ENCODE data around the gene BORCS6.

BORCS6 gene

DNA sequence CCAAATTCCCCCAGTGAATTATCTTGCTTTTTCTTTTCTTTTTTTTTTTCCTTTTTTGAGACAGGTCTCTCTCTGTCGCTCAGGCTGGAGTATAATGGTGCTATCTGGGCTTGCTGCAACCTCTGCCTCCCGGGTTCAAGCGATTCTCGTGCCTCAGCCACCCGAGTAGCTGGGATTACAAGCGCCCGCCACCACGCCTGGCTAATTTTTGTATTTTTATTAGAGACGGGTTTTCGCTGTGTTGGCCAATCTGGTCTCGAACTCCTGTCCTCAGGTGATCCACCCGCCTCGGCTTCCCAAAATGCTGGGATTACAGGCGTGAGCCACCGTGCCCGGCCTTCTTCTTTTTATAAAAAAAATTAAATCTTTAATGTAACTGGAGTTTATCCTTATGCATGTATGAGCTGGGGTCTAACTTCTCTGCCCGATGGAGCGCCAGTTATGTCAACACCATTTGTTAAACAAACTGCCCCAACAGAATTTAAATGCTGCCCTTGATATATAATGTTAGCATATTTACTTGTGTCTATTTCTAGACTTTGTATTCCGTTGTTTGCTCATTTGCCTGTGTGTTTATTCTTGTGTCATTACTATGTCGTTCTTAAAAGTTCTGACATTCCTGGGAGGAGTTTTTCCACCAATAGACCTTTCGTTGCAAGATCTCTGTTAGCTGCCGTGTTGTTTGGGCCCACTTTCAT, 20.9 kb upstream of the BORCS6 start:
- ATAC-seq, result peak; percentile 39 to 42

DNA sequence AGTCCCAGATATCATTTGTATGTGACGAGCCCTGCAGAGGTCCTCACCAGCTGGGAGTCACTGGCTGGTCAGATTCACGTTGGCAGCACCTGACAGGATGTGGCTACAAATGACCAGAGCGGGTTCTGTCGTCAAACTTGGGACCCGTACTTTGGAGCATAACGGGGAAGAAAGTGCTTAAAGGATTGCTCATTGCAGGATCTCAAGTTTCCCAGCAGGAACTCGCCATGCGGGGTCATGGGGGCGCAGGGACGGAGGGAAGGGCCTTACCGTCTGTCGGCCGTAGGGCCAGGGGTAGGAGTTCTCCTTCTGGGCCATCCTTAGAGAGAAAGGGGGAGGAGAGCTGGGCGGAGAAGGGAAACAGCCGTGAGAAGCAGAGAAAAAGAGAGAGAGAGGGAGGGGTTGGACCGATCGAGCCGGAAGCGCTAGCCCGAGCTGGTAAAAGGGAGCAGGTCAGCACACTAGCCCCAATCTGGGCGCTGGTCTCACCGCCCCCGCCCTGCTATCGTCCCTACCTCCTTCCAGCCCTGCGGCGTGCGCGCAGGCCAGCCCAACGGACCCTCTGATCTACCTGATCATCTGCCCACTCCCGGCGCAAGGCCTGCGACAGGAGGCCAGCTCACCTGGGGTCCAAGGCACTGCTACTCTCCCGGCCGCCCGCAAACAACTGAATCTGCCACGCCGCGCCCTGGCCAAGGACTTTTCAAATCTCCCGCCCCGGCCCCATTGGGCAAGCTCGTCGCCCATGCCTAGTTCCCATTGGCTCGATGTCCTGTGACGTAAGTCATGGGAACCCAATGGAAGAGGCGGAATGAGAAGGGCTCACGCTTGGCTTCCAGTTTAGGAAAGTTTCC, 20.2 kb upstream of the BORCS6 start, which contains the start of gene AURKB:
TSS of gene AURKB (minus strand) at position 669 of the 854 bp plus-strand sequence. CDS start at position 318, 351 bp downstream.
- ATAC-seq, result peak; percentile 99 to 100

DNA sequence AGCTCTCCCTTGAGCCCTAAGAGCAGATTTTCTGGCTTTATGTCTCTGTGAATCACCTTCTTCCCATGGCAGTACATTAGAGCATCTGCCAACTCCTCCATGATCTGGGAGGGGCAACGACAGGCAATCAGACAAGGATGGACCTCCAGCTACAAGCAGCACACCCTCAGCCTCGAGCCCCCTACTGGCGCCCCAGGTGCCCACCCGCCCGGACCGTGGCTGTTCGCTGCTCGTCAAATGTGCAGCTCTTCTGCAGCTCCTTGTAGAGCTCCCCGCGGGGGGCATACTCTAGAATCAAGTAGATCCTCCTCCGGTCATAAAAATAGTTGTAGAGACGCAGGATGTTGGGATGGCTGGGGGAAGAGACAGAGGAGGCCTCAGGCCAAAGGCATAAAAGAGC, 16.6 kb upstream of the BORCS6 start:
- no peak for ATAC-seq

DNA sequence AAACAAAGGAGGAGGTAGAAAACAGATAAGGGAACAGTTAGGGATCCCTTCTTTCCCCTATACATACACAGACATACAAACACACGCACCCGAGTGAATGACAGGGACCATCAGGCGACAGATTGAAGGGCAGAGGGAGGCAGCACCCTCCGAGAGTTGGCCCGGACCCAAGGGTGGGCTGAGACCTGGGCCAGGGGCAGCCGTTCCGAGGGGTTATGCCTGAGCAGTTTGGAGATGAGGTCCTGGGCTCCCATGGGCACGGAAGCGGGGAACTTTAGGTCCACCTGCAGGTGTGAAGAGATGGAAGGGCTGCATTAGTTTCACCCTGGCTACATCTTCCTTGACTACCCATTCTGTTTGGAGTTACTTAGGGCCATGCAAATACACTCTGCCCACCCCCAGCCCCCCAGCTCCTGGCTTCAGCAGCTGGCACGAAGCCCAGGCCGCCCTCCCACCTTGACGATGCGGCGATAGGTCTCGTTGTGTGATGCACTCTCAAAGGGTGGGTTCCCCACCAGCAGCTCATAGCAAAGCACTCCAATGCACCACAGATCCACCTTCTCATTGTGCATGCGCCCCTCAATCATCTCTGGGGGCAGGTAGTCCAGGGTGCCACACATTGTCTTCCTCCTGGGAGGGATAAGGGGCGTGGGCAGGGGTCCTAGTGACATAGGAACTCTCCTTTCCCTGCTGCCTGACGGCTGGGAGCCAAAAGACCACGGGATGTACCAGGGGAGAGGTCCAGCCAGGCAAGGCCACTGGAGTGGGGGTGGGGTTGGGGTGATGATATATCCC, 15.0 kb upstream of the BORCS6 start:
- ATAC-seq, result no peak

DNA sequence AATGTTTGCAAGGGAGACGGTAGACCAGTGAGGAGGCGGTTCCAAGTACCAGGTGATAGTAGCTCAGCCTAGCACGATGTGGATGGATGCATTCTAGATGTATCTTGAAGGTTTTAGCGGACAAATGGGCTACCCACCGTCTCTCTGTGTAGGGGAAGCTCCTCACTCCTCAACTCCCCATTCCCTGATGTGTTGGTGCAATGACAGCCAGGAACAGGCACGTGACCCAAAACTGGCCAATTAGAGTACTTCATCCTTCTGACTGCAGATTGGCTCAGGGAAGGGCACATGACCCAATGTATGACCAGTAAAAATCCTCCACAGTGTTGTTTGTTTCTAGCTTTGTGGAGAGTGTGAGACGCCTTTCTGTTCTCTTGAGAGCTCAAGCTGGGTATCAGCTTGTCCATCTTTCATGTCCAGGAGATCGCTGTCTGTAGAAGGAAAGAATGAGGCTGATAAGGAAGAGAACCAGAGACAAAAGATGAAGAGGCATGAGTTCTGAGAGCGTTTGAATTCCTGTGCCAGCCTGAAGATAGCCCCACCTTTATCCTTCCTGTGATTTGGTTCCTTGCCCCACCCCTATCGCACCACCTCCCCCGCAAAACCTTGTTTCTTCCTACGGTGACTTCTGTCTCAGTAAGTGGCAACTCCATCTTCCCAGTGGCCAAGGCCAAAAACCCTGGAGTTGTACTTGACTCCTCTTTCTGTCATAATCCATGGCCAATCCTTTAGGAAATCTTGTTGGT, 2.3 kb upstream of the BORCS6 start:
- ATAC-seq, result peak in 1 of 2 donors; percentile 6

DNA sequence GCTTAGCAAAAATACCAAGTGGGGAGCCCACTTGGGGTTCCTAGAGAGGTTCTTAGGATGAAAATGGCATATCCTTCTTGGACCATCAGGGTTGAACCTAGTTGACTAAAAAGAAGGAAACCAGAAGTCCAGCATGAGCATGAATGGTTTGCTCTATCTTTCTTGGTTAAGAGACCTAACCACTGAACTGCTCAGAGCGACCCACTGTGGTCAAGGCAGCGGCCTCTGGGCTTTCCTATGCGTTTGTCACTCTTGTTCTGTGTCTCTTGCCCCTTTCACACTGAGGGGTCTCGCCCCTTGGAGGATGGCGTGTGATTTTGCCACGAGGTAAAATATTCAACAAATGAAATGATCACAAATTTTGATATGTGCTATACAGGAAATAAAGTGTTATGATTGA, 526 bp upstream of the BORCS6 start:
- no peak for ATAC-seq

DNA sequence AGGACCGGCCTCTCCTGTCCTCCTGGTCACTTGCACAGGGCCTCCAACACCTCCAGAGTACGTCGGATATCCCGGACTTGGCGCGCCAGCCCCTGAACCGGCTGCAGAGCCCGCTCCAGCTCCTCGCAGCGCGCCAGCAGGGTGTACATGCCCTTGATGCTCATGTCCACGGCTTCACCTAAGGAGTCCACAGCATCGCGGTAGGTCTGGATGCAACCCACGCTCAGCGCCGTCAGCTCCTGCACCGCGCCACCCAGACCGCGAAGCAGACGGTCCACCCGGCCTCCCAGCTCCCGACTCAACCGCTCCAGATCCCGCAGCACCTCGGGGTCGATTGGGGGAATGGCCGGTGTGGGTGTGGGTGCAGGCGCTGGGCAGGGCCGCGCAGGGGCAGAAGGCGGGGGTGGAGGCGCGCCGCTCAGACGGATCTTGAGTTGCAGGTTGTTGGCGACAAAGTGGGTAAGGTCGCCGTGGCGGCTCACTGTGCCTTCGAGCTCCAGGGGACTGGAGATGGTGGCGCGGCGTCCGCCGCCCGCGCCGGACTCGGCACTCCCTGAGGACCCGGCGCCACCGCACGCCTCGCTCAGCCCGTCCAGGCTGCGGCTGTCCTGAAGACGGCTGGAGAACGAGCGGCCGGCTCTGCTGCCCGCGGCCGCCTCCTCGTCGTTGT, 804 bp downstream of the BORCS6 start:
- no peak for ATAC-seq

DNA sequence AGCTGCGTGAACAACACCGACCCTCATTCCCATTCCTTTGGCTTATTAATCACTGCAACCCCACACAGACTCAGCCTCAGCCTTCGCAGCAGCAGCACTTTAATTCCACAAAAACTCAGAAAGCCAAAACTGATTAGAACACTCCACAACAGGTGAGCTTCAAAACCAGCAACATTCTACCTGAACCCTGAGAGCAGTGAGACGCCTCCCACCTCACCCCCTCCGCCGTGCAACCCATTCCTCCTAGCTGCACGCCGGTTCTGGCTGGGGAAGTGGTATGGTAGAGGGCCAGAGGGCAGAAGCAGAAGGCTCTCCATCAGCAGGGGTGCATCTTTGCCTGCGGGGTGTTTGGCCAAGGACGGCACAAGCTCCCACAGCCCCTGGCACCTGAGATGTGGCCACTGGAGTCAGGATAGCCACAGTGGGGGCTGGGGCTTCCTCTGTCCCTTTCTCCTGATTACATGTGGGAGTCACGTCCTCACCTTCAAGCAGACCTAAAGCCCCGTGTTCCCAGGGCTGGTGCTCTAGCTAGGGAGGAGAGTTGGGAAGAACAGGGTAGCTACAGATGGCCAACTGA, 1.6 kb downstream of the BORCS6 start:
- no peak for ATAC-seq

DNA sequence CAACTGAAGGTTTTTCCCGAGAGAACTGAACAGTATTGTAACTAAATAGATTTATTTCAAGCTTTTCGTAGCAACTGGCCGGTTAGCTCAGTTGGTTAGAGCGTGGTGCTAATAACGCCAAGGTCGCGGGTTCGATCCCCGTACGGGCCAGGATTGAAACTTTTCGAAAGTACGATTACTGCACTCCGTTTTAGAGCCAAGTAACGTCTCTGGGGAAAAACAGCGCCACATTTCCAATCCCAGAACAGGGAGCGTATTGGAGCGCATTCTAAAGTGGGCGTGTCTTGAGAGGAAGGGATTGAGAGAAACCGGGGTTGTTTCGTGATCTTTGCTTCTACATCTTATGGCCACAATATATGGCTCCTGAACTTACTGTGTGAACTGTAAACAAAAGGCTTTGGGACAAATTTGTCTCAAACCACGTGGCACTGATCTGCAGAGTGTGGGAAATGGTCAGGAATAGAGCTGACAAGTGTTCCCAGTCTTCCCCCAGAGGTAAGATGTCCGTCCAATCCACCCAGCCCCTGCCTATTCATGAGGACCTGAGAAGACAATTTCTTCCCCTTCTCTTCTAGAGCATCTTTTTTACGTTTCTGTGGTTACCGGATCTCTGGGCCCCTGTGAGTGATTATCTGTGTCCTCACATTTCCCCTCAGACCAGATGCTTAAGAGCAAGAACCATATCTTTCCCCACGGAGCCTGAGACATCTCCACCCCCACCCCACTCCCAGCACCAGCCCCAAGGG, 2.3 kb downstream of the BORCS6 start:
- peak; percentile 39 to 45 for ATAC-seq

DNA sequence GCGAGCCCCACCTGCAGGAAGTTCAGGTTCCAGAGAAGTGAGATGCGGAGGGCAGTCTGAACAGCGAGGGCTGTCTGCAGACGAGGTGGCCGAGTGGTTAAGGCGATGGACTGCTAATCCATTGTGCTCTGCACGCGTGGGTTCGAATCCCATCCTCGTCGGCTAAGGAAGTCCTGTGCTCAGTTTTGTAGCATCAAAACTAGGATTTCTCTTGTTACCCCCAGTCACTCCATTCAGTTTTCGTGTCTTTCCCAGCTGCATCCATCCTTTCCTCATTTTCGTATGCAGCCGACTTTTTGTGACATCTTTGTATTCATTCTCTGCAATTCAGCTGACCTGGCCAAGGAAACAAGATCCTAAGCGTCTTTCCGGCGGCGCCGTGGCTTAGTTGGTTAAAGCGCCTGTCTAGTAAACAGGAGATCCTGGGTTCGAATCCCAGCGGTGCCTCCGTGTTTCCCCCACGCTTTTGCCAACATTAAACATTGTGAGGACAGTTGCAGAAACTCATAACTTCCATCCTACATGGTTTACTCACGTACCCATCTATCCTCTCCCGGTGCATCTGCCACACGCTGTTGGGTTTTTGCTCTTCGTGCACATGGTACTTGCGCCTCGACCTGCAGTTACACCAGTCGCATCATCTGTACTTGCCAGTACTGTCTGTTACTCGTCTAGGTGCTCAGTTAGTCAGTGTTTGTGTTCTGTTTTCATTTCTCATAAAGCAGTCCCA, 3.0 kb downstream of the BORCS6 start:
- peak; percentile 44 for ATAC-seq

DNA sequence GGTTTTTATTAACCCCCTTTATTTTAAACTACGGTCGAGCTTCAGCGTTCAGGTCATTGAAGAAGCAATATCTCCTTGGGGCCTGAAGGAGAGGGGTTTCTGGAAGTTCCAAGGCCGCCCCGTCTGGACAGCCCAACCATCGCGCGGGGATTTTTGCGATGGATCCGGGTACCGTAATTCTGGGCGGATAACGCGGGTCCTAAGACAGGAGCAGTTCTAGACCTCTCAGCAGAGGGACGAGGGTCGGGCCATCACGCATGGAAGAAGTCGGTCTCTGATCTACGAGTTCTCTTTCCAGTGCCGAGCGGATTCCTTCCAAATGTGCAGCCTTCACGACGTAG, 3.6 kb downstream of the BORCS6 start:
- ATAC-seq, result no peak

DNA sequence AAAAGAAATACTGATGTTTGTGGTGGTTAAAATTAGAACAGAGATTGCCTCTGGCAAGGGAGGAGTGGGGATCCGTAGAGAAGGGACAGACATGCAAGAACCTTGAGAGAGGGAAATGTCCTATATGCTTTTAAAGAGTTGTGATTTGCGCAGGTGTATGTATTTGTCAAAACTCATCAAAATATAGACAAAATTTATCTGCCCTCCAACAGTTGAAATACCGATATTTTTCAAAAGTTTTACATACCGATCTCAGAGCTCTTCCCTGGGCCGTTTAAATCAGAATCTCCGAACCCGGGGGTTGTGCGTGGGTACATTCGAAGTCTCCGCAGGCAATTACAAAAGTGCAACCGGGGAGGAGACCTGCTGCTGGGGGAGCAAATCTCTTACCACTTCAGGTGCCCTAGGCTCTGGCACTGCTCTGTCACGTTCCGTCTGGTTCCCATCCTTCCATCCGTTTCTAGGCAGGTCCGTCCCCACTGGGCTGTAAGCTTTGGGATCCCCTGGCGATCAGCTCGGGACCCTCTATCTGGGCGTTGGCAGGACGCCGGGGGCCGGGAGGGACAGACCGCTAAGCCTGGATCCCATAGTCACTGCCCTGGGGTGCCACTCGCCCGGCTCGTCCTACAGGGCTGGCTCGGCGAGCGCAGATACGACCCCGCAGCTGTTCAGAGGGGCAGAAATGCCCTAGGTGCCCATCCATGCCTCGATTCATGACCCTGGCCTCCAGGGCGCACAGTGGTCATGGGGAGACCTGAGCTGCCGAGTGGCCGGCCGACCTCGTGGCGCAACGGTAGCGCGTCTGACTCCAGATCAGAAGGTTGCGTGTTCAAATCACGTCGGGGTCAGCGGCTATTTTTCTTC, 4.2 kb downstream of the BORCS6 start:
- ATAC-seq, result peak; percentile 5 to 8

DNA sequence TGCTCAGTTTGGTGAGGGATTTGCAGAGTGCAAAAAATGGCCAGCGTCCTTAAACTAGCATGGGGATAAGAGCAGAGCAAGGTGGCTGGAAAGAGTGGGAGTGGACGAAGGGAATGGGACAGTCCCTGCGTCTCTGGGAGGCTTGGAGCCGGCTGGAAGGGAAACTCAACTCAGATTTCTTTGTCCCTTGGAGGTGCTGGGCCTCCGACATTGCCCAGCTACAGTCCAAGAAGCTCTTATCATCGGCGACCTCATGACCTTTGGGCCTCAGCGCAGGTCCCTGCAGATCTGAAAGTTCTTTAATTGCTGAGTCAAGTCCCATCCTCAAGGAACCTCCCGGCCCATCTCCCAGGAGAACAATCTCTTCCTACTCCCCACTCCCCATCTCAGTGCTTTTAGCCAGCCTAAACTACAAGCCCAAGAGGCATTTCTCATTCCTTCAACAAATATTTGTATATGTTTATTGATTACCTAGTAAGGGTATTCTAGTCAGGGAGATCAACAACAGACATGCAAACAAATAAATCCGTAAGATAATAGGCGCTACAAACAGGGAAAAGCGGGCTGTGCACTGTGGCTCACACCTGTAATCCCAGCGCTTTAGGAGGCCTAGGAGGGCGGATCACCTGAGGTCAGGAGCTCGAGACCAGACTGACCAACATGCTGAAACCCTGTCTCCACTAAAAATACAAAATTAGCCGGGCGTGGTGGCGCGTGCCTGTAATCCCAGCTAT, 12.8 kb downstream of the BORCS6 start:
- ATAC-seq, result no peak

DNA sequence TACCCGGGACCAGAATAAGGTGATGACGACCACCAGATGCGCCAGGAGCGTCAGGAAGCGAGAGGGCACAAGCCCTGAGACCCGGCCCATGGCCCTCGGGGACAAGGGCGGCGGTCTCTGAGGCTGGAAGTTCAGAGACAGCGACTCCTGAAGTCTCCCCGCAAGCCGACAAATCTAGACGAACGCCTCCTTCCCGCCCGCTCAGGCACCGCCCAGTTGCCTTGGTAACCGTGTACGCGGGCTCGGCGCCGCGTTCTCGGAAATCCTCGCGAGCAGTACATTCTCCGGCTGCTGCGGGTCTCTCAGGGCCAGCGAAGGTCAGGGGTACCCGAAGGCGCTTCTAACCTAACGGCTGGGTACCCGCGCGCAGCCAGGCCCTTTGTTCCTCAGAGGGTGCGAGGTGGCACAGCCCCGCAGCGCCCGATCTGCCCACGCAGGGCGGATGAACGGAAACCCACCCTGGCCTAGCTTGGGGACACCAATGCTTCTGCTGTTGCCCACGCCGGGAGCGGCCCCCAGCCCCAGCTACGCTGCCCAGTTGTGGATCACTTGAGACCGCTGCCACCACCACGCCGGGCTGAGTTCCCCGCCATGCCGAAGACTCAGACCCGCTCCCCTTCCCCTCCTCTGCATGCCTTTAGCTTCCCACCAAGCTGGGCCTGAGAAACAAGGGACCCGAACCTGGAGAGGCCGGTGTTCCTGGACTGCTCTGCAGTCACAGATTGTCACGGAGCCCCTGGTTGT, 13.6 kb downstream of the BORCS6 start, which contains the start of gene TMEM107:
TSS of gene TMEM107 (minus strand) at position 184 of the 744 bp plus-strand sequence. CDS start at position 90, 94 bp downstream.
- ATAC-seq, result peak; percentile 36 to 48

DNA sequence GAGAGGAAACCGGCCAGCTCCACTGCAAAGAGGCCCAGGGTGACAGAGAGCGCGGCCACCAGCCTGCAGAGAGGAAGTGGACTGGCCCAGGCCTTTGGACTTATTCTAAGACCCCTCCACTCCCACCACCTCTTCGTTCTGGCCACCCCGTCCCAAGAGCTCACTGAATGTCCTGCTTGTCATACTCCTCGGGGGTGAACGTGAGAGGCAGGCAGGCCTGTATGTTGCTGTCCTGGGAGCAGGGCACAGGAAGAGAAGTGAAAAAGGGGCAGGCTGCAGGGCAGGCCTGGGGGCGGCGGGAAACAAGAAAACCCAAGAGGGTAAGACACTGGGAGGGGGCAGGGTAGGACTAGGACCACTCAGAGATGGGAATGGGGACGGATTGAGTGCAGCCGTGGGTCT, 14.2 kb downstream of the BORCS6 start:
- ATAC-seq, result no peak

DNA sequence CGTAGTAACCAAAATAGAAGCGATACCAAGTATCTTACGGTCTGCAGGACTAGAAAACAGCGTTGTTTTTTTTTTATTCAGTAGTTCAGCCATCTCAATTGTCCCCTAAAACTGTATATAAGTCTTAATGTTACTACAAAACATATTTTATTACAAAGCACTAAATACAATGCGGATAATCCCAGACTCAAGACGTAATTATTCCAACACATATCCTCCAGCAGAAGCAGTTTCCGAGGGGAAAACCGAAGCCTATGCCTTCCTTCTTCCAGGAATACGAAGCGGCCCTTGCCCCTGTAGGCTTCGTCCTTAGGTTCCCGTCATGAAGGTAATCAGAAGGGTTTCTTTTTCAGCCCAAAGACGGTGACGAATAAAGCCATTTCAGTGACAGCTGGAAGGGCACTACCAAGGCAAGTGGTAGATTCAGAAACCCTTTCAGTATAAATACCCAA, 16.1 kb downstream of the BORCS6 start:
- no peak for ATAC-seq

Measured in activated CD4-positive, CD25-positive, alpha-beta regulatory T cell treated with anti-CD3 and anti-CD28 coated beads, Interleukin-2, amount 50 U/mL, for 24 hours (primary cell).